HepG2 (cell line): ENCODE data around the gene OPRM1. TPM values are rescaled to one million over a fixed set of nuclear protein-coding genes. Genes with fewer than 3 reads are reported as not detected.

ENCODE experiments used
- ATAC-seq: fragments of 200-7000 bp; cut with Tn5 transposase; 3 replicates; pipeline ENCODE4 v1.9.1; 2020; ENCODE audit warnings: mild to moderate bottlenecking, moderate library complexity
- BruUV-seq: library from RNA; stranded (reverse); fragments of 400-500 nt; replicated peaks from 2 replicates; lab custom pipeline; 2021; lab: Mats Ljungman, UMichigan
- CTCF ChIA-PET: fragments of 300-600 bp; formaldehyde crosslinking; extraction: SDS; loops from one replicate; lab custom pipeline; 2021; ENCODE audit warnings: low total read pairs, inconsistent platforms, low intra/inter-chr PET ratio; lab: Yijun Ruan, JAX
- POLR2A ChIA-PET: fragments of 350-600 bp; sonication (Branson Sonifier 250); formaldehyde crosslinking; loops from one replicate; lab custom pipeline; 2020; ENCODE audit warnings: antibody characterized with exemption, inconsistent platforms; lab: Yijun Ruan, JAX
- DNase-seq: peaks from one replicate; pipeline ENCODE4 v3.0.0-alpha.2; 2015; ENCODE audit warnings: low spot score
- FAIRE-seq: peaks from 3 replicates; lab custom pipeline; 2011; peaks lifted over from hg19 to GRCh38; lab: Jason Lieb, UNC
- H2AFZ ChIP-seq: one replicate; pipeline ENCODE4 v1.6.1; 2011; ENCODE audit warnings: low read length, inconsistent platforms
- H3K27ac ChIP-seq: fragments of 300-600 bp; 3 replicates; pipeline ENCODE4 v1.8.0; 2011; ENCODE audit warnings: mixed run types, mild to moderate bottlenecking, mixed read lengths, low read length, inconsistent platforms; ENCODE audit not compliant: insufficient read depth; ENCODE audit errors: extremely low read length
- H3K27me3 ChIP-seq, 2 experiments: fragments of 200-600 bp in 1 of 2; 2 replicates in 1 of 2; 3 replicates in 1 of 2; pipeline versions ENCODE4 v1.6.0 to v1.8.0; 2011; ENCODE audit warnings: low read length in 2 of 2, mild to moderate bottlenecking in 2 of 2, moderate library complexity in 2 of 2, inconsistent platforms in 1 of 2; ENCODE audit not compliant: insufficient read depth in 2 of 2, control insufficient read depth in 1 of 2
- H3K36me3 ChIP-seq, 2 experiments: fragments of 200-600 bp in 1 of 2; replicated peaks in 1 of 2; 2 replicates in 1 of 2; 3 replicates in 1 of 2; pipeline versions ENCODE4 v1.5.1 to v1.8.0; 2011; ENCODE audit warnings: low read length in 2 of 2, inconsistent platforms in 1 of 2; ENCODE audit not compliant: insufficient read depth in 2 of 2, control insufficient read depth in 1 of 2
- H3K4me1 ChIP-seq: 2 replicates; pipeline ENCODE4 v1.5.1; 2012; ENCODE audit warnings: low read length, inconsistent platforms; ENCODE audit not compliant: insufficient read depth
- H3K4me2 ChIP-seq: 2 replicates; pipeline ENCODE4 v1.6.0; 2011; ENCODE audit warnings: low read depth, low read length, inconsistent platforms
- H3K4me3 ChIP-seq, 3 experiments: fragments of 200-600 bp in 1 of 3; sonication (generic), shearing (Covaris generic) in 1 of 3; replicated peaks in 1 of 3; 2 replicates each; pipeline ENCODE4 v1.5.1; 2011 to 2016; ENCODE audit warnings: low read length in 3 of 3, inconsistent platforms in 2 of 3, low read depth in 2 of 3, mild to moderate bottlenecking in 2 of 3, control low read depth in 1 of 3, mixed read lengths in 1 of 3; ENCODE audit not compliant: insufficient read depth in 1 of 3
- H3K79me2 ChIP-seq: one replicate; pipeline ENCODE4 v1.6.1; 2011; ENCODE audit warnings: low read length, inconsistent platforms; ENCODE audit not compliant: insufficient read depth
- H3K9ac ChIP-seq: 2 replicates; pipeline ENCODE4 v1.6.0; 2011; ENCODE audit warnings: mild to moderate bottlenecking, low read depth, low read length, inconsistent platforms; ENCODE audit not compliant: insufficient read depth
- H3K9me3 ChIP-seq: 2 replicates; pipeline ENCODE4 v1.5.1; 2012; ENCODE audit warnings: mild to moderate bottlenecking, low read length
- H4K20me1 ChIP-seq: 2 replicates; pipeline ENCODE4 v1.6.0; 2011; ENCODE audit warnings: inconsistent platforms, mild to moderate bottlenecking, low read length, moderate library complexity; ENCODE audit not compliant: insufficient read depth
- BATF2 ChIP-seq: sonication (generic); formaldehyde crosslinking; IDR thresholded peaks from 2 replicates; pipeline ENCODE4 v1.8.0; 2022; ENCODE audit warnings: mild to moderate bottlenecking, missing genetic modification reagents, moderate library complexity
- KMT2A ChIP-seq: sonication (generic); formaldehyde crosslinking; IDR thresholded peaks from 2 replicates; pipeline ENCODE4 v1.4.0; 2020; ENCODE audit warnings: missing genetic modification reagents
- RAD51 ChIP-seq: fragments of 450-650 bp; IDR thresholded peaks from 2 replicates; pipeline ENCODE4 v1.6.1; 2016; ENCODE audit warnings: borderline replicate concordance
- SCMH1 ChIP-seq: sonication (generic); formaldehyde crosslinking; IDR thresholded peaks from 2 replicates; pipeline ENCODE4 v1.9.0; 2021; ENCODE audit warnings: missing genetic modification reagents, mild to moderate bottlenecking, borderline replicate concordance
- SMC3 ChIP-seq: IDR thresholded peaks from 2 replicates; pipeline ENCODE4 v1.6.1; 2011; ENCODE audit warnings: low read length, improper control_type of control experiment
- YY1 ChIP-seq: IDR thresholded peaks from 2 replicates; pipeline ENCODE4 v1.6.1; 2011; ENCODE audit warnings: low read length, low read depth, moderate library complexity, mild to moderate bottlenecking; ENCODE audit not compliant: insufficient read depth, insufficient replicate concordance
- ZNF318 ChIP-seq: sonication (generic); formaldehyde crosslinking; IDR thresholded peaks from 2 replicates; pipeline ENCODE4 v1.4.0; 2020; ENCODE audit warnings: mild to moderate bottlenecking, missing genetic modification reagents
- ZNF44 ChIP-seq: sonication (generic); formaldehyde crosslinking; IDR thresholded peaks from 2 replicates; pipeline ENCODE4 v1.5.1; 2020; ENCODE audit warnings: mild to moderate bottlenecking, missing genetic modification reagents
- ZNF878 ChIP-seq: sonication (generic); formaldehyde crosslinking; IDR thresholded peaks from 2 replicates; pipeline ENCODE4 v1.8.1; 2023; ENCODE audit warnings: mild to moderate bottlenecking, missing genetic modification reagents, moderate library complexity
- WGBS: methylation state at CpG from one replicate; pipeline ENCODE4 v1.1.6; 2017; ENCODE audit warnings: low lambda C conversion rate; 5-methylcytosine and 5-hydroxymethylcytosine counted together
- in situ Hi-C: cut with HindIII; loops from 2 replicates; pipeline ENCODE4 v1.10.0; 2017; ENCODE audit warnings: low pct_unique_long_range_greater_than_20kb; ENCODE audit not compliant: extremely low pct_ligation_motif_present
- intact Hi-C: fragments of 100-400 bp; cut with micrococcal nuclease; formaldehyde crosslinking; loops from one replicate; pipeline ENCODE4 v1.10.0; 2022; ENCODE audit not compliant: unreplicated experiment
- polyA plus RNA-seq, 8 experiments: library from polyadenylated mRNA; depleted of rRNA in 3 of 8; stranded (reverse) in 7 of 8; unstranded in 1 of 8; fragments of >200 nt; fragmentation: Illumina TruSeq in 4 of 8; extraction: Trizol in 4 of 8; gene quantifications; 2 replicates each; pipeline versions ENCODE4 v1.2.1 to v1.2.3, GENCODE V29; 2011 to 2016; ENCODE audit warnings: low read depth in 4 of 8, missing spikeins in 1 of 8, mixed read lengths in 1 of 8; ENCODE audit not compliant: insufficient read depth in 1 of 8
- total RNA-seq, 5 experiments: library from RNA; depleted of rRNA; stranded (reverse); fragments of >200 nt; fragmentation: Illumina TruSeq; extraction: Trizol; gene quantifications; 2 replicates each; pipeline ENCODE4 v1.2.3, GENCODE V29; 2016; ENCODE audit warnings: low read depth in 1 of 5

The OPRM1 gene
- total and polyA plus RNA-seq, 2 of the 13 experiments (the other 11 are each of a cell fraction or from before 2014, with no cell fraction given): not detected

GRCh38 chr6:154143753-154144152, 104.7 kb downstream of the OPRM1 start:
- no peaks in the 10 kb centered on the region for H3K9me3 ChIP-seq
- CTCF ChIA-PET: no interaction called here
- TF ChIP-seq KMT2A (CRISPR knock-in tag): no peak
- TF ChIP-seq SCMH1: no peak
- no peak for TF ChIP-seq RAD51
- TF ChIP-seq BATF2 (CRISPR knock-in tag): no peak
- 0% methylated on average over 1 of the region's 1 CpG for WGBS
- H3K27ac ChIP-seq: no peak overlapping the region
- H3K27me3 ChIP-seq: peaks cover 0 to 12% of the 10 kb centered on the region in 2 experiments; a peak in 2 of 5 replicates
- H2AFZ ChIP-seq: no peak overlapping the region
- no peak overlapping the region for H3K4me2 ChIP-seq
- in situ Hi-C loops: no loop called here
- H3K79me2 ChIP-seq: no peaks in the 10 kb centered on the region
- no peak for FAIRE-seq
- ATAC-seq: no peak
- no peak for DNase-seq
- no peak overlapping the region for H3K9ac ChIP-seq
- no peaks in the 10 kb centered on the region for H4K20me1 ChIP-seq
- H3K36me3 ChIP-seq: no peaks in the 10 kb centered on the region
- BruUV-seq: no TSS peak
- H3K4me1 ChIP-seq: no peaks in the 10 kb centered on the region
- POLR2A ChIA-PET: no interaction called here
- intact Hi-C loops: no loop called here
- H3K4me3 ChIP-seq: no peak overlapping the region

- H3K27ac ChIP-seq: no peak overlapping the region
- ChIA-PET POLR2A (no interaction called here), CTCF (interaction anchor here (1.0 to 3.2 kb wide), 3 partner anchors 123 to 714 kb away, joined by 3 to 25 read pairs (median 11); no protein-coding TSS in a partner anchor)
- ATAC-seq (no peak), DNase-seq (peak; percentile 62), FAIRE-seq (peak; percentile 69)
- no peaks in the 10 kb centered on the region for H3K79me2 ChIP-seq
- H4K20me1 ChIP-seq: no peaks in the 10 kb centered on the region
- BruUV-seq: no TSS peak
- intact Hi-C loops (loop anchor here (1.0 to 10.0 kb wide), 4 partner anchors 123 to 521 kb away; no protein-coding TSS in a partner anchor), in situ Hi-C loops (loop anchor here (5.0 to 25.0 kb wide), 4 partner anchors 123 to 508 kb away; partner anchors contain the start of gene CNKSR3)
- H2AFZ ChIP-seq: no peak overlapping the region
- H3K4me1 ChIP-seq: no peaks in the 10 kb centered on the region
- WGBS: 27% methylated on average over 6 of the region's 6 CpGs
- H3K9ac ChIP-seq: no peak overlapping the region
- no peak overlapping the region for H3K4me3 ChIP-seq
- H3K36me3 ChIP-seq: no peaks in the 10 kb centered on the region
- no peak overlapping the region for H3K4me2 ChIP-seq
- 0 out of 2 replicates have a peak, but pooled peaks cover 6% of the 10 kb centered on the region for H3K9me3 ChIP-seq
- no peaks in the 10 kb centered on the region; a peak in 3 of 5 replicates for H3K27me3 ChIP-seq
- TF ChIP-seq ZNF878 (CRISPR knock-in tag) (peak; percentile 99), YY1 (peak; percentile 60), SMC3 (peak; percentile 62), ZNF318 (CRISPR knock-in tag) (no peak), ZNF44 (CRISPR knock-in tag) (no peak)
These were observed 115.4 kb downstream of the OPRM1 start for GRCh38 chr6:154154389-154154967.
